HepG2 (cell line): ENCODE data around the gene C1orf35. TPM values are rescaled to one million over a fixed set of nuclear protein-coding genes. Genes with fewer than 3 reads are reported as not detected.
A peak's percentile ranks its signal among the peaks of the same experiment; 100 is the strongest.

Source experiments
- ATAC-seq: fragments of 200-7000 bp; cut with Tn5 transposase; 3 replicates; pipeline ENCODE4 v1.9.1; 2020; ENCODE audit warnings: mild to moderate bottlenecking, moderate library complexity
- BruUV-seq: library from RNA; stranded (reverse); fragments of 400-500 nt; replicated peaks from 2 replicates; lab custom pipeline; 2021; lab: Mats Ljungman, UMichigan
- CTCF ChIA-PET: fragments of 300-600 bp; formaldehyde crosslinking; extraction: SDS; loops from one replicate; lab custom pipeline; 2021; ENCODE audit warnings: low total read pairs, inconsistent platforms, low intra/inter-chr PET ratio; lab: Yijun Ruan, JAX
- POLR2A ChIA-PET: fragments of 350-600 bp; sonication (Branson Sonifier 250); formaldehyde crosslinking; loops from one replicate; lab custom pipeline; 2020; ENCODE audit warnings: antibody characterized with exemption, inconsistent platforms; lab: Yijun Ruan, JAX
- DNase-seq: peaks from one replicate; pipeline ENCODE4 v3.0.0-alpha.2; 2015; ENCODE audit warnings: low spot score
- FAIRE-seq: peaks from 3 replicates; lab custom pipeline; 2011; peaks lifted over from hg19 to GRCh38; lab: Jason Lieb, UNC
- H2AFZ ChIP-seq: one replicate; pipeline ENCODE4 v1.6.1; 2011; ENCODE audit warnings: low read length, inconsistent platforms
- H3K27ac ChIP-seq: fragments of 300-600 bp; 3 replicates; pipeline ENCODE4 v1.8.0; 2011; ENCODE audit warnings: mixed run types, mild to moderate bottlenecking, mixed read lengths, low read length, inconsistent platforms; ENCODE audit not compliant: insufficient read depth; ENCODE audit errors: extremely low read length
- H3K27me3 ChIP-seq, 2 experiments: fragments of 200-600 bp in 1 of 2; 2 replicates in 1 of 2; 3 replicates in 1 of 2; pipeline versions ENCODE4 v1.6.0 to v1.8.0; 2011; ENCODE audit warnings: low read length in 2 of 2, mild to moderate bottlenecking in 2 of 2, moderate library complexity in 2 of 2, inconsistent platforms in 1 of 2; ENCODE audit not compliant: insufficient read depth in 2 of 2, control insufficient read depth in 1 of 2
- H3K36me3 ChIP-seq, 2 experiments: fragments of 200-600 bp in 1 of 2; replicated peaks in 1 of 2; 2 replicates in 1 of 2; 3 replicates in 1 of 2; pipeline versions ENCODE4 v1.5.1 to v1.8.0; 2011; ENCODE audit warnings: low read length in 2 of 2, inconsistent platforms in 1 of 2; ENCODE audit not compliant: insufficient read depth in 2 of 2, control insufficient read depth in 1 of 2
- H3K4me1 ChIP-seq: 2 replicates; pipeline ENCODE4 v1.5.1; 2012; ENCODE audit warnings: low read length, inconsistent platforms; ENCODE audit not compliant: insufficient read depth
- H3K4me2 ChIP-seq: 2 replicates; pipeline ENCODE4 v1.6.0; 2011; ENCODE audit warnings: low read depth, low read length, inconsistent platforms
- H3K4me3 ChIP-seq, 3 experiments: fragments of 200-600 bp in 1 of 3; sonication (generic), shearing (Covaris generic) in 1 of 3; replicated peaks in 1 of 3; 2 replicates each; pipeline ENCODE4 v1.5.1; 2011 to 2016; ENCODE audit warnings: low read length in 3 of 3, inconsistent platforms in 2 of 3, low read depth in 2 of 3, mild to moderate bottlenecking in 2 of 3, control low read depth in 1 of 3, mixed read lengths in 1 of 3; ENCODE audit not compliant: insufficient read depth in 1 of 3
- H3K79me2 ChIP-seq: one replicate; pipeline ENCODE4 v1.6.1; 2011; ENCODE audit warnings: low read length, inconsistent platforms; ENCODE audit not compliant: insufficient read depth
- H3K9ac ChIP-seq: 2 replicates; pipeline ENCODE4 v1.6.0; 2011; ENCODE audit warnings: mild to moderate bottlenecking, low read depth, low read length, inconsistent platforms; ENCODE audit not compliant: insufficient read depth
- H3K9me3 ChIP-seq: 2 replicates; pipeline ENCODE4 v1.5.1; 2012; ENCODE audit warnings: mild to moderate bottlenecking, low read length
- H4K20me1 ChIP-seq: 2 replicates; pipeline ENCODE4 v1.6.0; 2011; ENCODE audit warnings: inconsistent platforms, mild to moderate bottlenecking, low read length, moderate library complexity; ENCODE audit not compliant: insufficient read depth
- ARNT2 ChIP-seq: sonication (generic); formaldehyde crosslinking; IDR thresholded peaks from 2 replicates; pipeline ENCODE4 v1.8.0; 2022; ENCODE audit warnings: mild to moderate bottlenecking, low read depth, missing genetic modification reagents, moderate library complexity
- CEBPB ChIP-seq: IDR thresholded peaks from 2 replicates; pipeline ENCODE4 v1.6.1; 2011; ENCODE audit warnings: low read depth, low read length, improper control_type of control experiment, borderline replicate concordance
- CEBPG ChIP-seq: IDR thresholded peaks from 2 replicates; pipeline ENCODE4 v1.6.1; 2016
- FOXJ3 ChIP-seq: sonication (generic); formaldehyde crosslinking; IDR thresholded peaks from 2 replicates; pipeline ENCODE4 v1.4.0; 2020; ENCODE audit warnings: missing genetic modification reagents, mild to moderate bottlenecking, borderline replicate concordance
- HHEX ChIP-seq: IDR thresholded peaks from 2 replicates; pipeline ENCODE4 v1.6.1; 2016; ENCODE audit warnings: control low read depth
- HNF4A ChIP-seq: sonication (generic); formaldehyde crosslinking; IDR thresholded peaks from 2 replicates; pipeline ENCODE4 v1.4.0; 2020; ENCODE audit warnings: missing genetic modification reagents
- MAFK ChIP-seq, 2 experiments: IDR thresholded peaks in 1 of 2; conservative IDR thresholded peaks in 1 of 2; 2 replicates each; pipeline ENCODE4 v1.6.1; 2011; ENCODE audit warnings: improper control_type of control experiment in 2 of 2, low read length in 2 of 2
- NR2F1 ChIP-seq, 2 experiments: fragments of 450-650 bp in 1 of 2; formaldehyde crosslinking in 1 of 2; IDR thresholded peaks; 2 replicates each; pipeline versions ENCODE4 v1.5.0 to v1.6.1; 2016 to 2020; ENCODE audit warnings: mild to moderate bottlenecking in 1 of 2, missing compliant biosample characterization in 1 of 2, missing genetic modification reagents in 1 of 2, moderate library complexity in 1 of 2
- PHF20 ChIP-seq: sonication (generic); formaldehyde crosslinking; IDR thresholded peaks from 2 replicates; pipeline ENCODE4 v1.5.0; 2020; ENCODE audit warnings: mild to moderate bottlenecking, missing genetic modification reagents
- POLR2AphosphoS2 ChIP-seq: IDR thresholded peaks from 2 replicates; pipeline ENCODE4 v1.6.1; 2011; ENCODE audit warnings: low read depth, low read length, improper control_type of control experiment
- SIX4 ChIP-seq: sonication (generic); formaldehyde crosslinking; IDR thresholded peaks from 2 replicates; pipeline ENCODE4 v1.4.0; 2020; ENCODE audit warnings: missing genetic modification reagents
- SRY ChIP-seq: sonication (generic); formaldehyde crosslinking; IDR thresholded peaks from 2 replicates; pipeline ENCODE4 v1.8.0; 2022; ENCODE audit warnings: mild to moderate bottlenecking, missing genetic modification reagents
- TEAD3 ChIP-seq: optimal IDR thresholded peaks from 2 replicates; pipeline ENCODE3; 2016; ENCODE audit warnings: borderline replicate concordance
- TSC22D2 ChIP-seq: sonication (generic); formaldehyde crosslinking; IDR thresholded peaks from 2 replicates; pipeline ENCODE4 v1.5.1; 2020; ENCODE audit warnings: missing genetic modification reagents, mild to moderate bottlenecking, borderline replicate concordance
- ZFP1 ChIP-seq: IDR thresholded peaks from 2 replicates; pipeline ENCODE4 v1.6.1; 2016
- ZNF33B ChIP-seq: sonication (generic); formaldehyde crosslinking; IDR thresholded peaks from 2 replicates; pipeline ENCODE4 v1.5.1; 2020; ENCODE audit warnings: mild to moderate bottlenecking, missing genetic modification reagents
- ZNF766 ChIP-seq: sonication (generic); formaldehyde crosslinking; IDR thresholded peaks from 2 replicates; pipeline ENCODE4 v1.5.0; 2020; ENCODE audit warnings: missing genetic modification reagents, borderline replicate concordance
- ZNF776 ChIP-seq: sonication (generic); formaldehyde crosslinking; IDR thresholded peaks from 2 replicates; pipeline ENCODE4 v1.4.0; 2020; ENCODE audit warnings: mild to moderate bottlenecking, missing genetic modification reagents
- WGBS: methylation state at CpG from one replicate; pipeline ENCODE4 v1.1.6; 2017; ENCODE audit warnings: low lambda C conversion rate; 5-methylcytosine and 5-hydroxymethylcytosine counted together
- in situ Hi-C: cut with HindIII; loops from 2 replicates; pipeline ENCODE4 v1.10.0; 2017; ENCODE audit warnings: low pct_unique_long_range_greater_than_20kb; ENCODE audit not compliant: extremely low pct_ligation_motif_present
- intact Hi-C: fragments of 100-400 bp; cut with micrococcal nuclease; formaldehyde crosslinking; loops from one replicate; pipeline ENCODE4 v1.10.0; 2022; ENCODE audit not compliant: unreplicated experiment
- polyA plus RNA-seq, 8 experiments: library from polyadenylated mRNA; depleted of rRNA in 3 of 8; stranded (reverse) in 7 of 8; unstranded in 1 of 8; fragments of >200 nt; fragmentation: Illumina TruSeq in 4 of 8; extraction: Trizol in 4 of 8; gene quantifications; 2 replicates each; pipeline versions ENCODE4 v1.2.1 to v1.2.3, GENCODE V29; 2011 to 2016; ENCODE audit warnings: low read depth in 4 of 8, missing spikeins in 1 of 8, mixed read lengths in 1 of 8; ENCODE audit not compliant: insufficient read depth in 1 of 8
- total RNA-seq, 5 experiments: library from RNA; depleted of rRNA; stranded (reverse); fragments of >200 nt; fragmentation: Illumina TruSeq; extraction: Trizol; gene quantifications; 2 replicates each; pipeline ENCODE4 v1.2.3, GENCODE V29; 2016; ENCODE audit warnings: low read depth in 1 of 5
- TF ChIP-seq, protein P1 (sequence below): sonication (generic); formaldehyde crosslinking; conservative IDR thresholded peaks from 2 replicates; pipeline ENCODE4 v1.4.0; 2020; ENCODE audit warnings: missing genetic modification reagents
- TF ChIP-seq, protein P2 (sequence below): sonication (generic); IDR thresholded peaks from 2 replicates; pipeline ENCODE4 v1.6.1; 2016; ENCODE audit warnings: low read depth, borderline replicate concordance
- TF ChIP-seq, protein P3 (sequence below): sonication (generic); formaldehyde crosslinking; IDR thresholded peaks from 2 replicates; pipeline ENCODE4 v1.5.1; 2020; ENCODE audit warnings: mild to moderate bottlenecking, moderate library complexity, missing genetic modification reagents
- TF ChIP-seq, protein P4 (sequence below): sonication (generic); formaldehyde crosslinking; conservative IDR thresholded peaks from 2 replicates; pipeline ENCODE4 v1.8.0; 2022; ENCODE audit warnings: low read depth, missing genetic modification reagents

C1orf35 gene
- total and polyA plus RNA-seq, 2 of the 13 experiments (the other 11 are each of a cell fraction or from before 2014, with no cell fraction given) = 8.1 to 19.3 TPM

DNA sequence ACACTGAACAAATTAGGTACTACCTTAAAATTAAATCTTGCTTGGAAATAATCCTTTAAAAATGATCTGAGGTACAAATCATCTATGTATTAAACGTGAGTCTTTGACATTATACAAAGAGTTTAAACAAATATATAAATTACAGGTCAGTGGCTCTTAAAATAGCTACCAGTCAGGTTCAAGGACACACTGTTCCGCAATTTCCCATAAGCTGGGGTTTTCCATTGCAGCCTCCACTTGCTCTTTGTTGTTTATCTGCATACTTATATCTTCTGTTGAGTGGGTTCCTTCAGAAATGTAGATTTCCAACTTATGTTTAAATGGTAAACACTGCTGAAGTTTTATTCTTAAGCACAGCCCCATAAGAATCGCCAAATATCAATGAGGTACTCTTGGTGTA, 11.7 kb upstream of the C1orf35 start:
- in situ Hi-C loops (no loop called here), intact Hi-C loops (no loop called here)
- Histone ChIP-seq H3K27ac (no peak overlapping the region), H3K9ac (no peak overlapping the region), H3K9me3 (peaks cover 21% of the 10 kb centered on the region), H3K79me2 (no peaks in the 10 kb centered on the region), H3K36me3 (no peaks in the 10 kb centered on the region), H3K4me2 (peak overlapping the region; percentile 9; the same call in 1 of the 2 replicates), H4K20me1 (no peaks in the 10 kb centered on the region), H2AFZ (no peak overlapping the region), H3K4me3 (no peak overlapping the region), H3K4me1 (peaks cover 34% of the 10 kb centered on the region), H3K27me3 (no peaks in the 10 kb centered on the region; a peak in 1 of 5 replicates)
- ATAC-seq (no peak), DNase-seq (peak; percentile 54), FAIRE-seq (peak; percentile 59)
- ChIA-PET CTCF (no interaction called here), POLR2A (interaction anchor here (0.9 to 2.6 kb wide), 2 partner anchors 16 to 51 kb away, joined by 3 to 8 read pairs; partner anchors contain the start of gene IBA57)
- no TSS peak for BruUV-seq
- 22% methylated on average over 3 of the region's 3 CpGs for WGBS
- TF ChIP-seq SIX4 (no peak), ZNF766 (CRISPR knock-in tag) (no peak), PHF20 (CRISPR knock-in tag) (no peak), ZNF776 (no peak), ARNT2 (CRISPR knock-in tag) (no peak), ZFP1 (0 out of 2 replicates have a peak, but pooled peaks have one; percentile 28), NR2F1 (CRISPR knock-in tag; IDR thresholded peaks at IDR 0.05) (peak in 1 of 2 experiments; percentile 41; a peak in 1 of 4 replicates), HHEX (CRISPR knock-in tag) (0 out of 2 replicates have a peak, but pooled peaks have one; percentile 11), FOXJ3 (CRISPR knock-in tag) (peak; percentile 53; the same call in 1 of the 2 replicates), HNF4A (peak; percentile 26; the same call in 1 of the 2 replicates), TSC22D2 (no peak), CEBPG (peak; percentile 47; the same call in 1 of the 2 replicates), ZNF33B (no peak), CEBPB (peak; percentile 67; the same call in 1 of the 2 replicates), MAFK (conservative IDR thresholded peaks at IDR 0.05 in 1 of 2, IDR thresholded peaks at IDR 0.05 in 1 of 2; ENCODE audit: low read length in 2 of 2) (no peak), SRY (CRISPR knock-in tag) (no peak), POLR2AphosphoS2 (no peak), TEAD3 (CRISPR knock-in tag) (no peak)
- TF ChIP-seq, protein P1, sequence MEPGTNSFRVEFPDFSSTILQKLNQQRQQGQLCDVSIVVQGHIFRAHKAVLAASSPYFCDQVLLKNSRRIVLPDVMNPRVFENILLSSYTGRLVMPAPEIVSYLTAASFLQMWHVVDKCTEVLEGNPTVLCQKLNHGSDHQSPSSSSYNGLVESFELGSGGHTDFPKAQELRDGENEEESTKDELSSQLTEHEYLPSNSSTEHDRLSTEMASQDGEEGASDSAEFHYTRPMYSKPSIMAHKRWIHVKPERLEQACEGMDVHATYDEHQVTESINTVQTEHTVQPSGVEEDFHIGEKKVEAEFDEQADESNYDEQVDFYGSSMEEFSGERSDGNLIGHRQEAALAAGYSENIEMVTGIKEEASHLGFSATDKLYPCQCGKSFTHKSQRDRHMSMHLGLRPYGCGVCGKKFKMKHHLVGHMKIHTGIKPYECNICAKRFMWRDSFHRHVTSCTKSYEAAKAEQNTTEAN = no peak
- TF ChIP-seq, protein P2, sequence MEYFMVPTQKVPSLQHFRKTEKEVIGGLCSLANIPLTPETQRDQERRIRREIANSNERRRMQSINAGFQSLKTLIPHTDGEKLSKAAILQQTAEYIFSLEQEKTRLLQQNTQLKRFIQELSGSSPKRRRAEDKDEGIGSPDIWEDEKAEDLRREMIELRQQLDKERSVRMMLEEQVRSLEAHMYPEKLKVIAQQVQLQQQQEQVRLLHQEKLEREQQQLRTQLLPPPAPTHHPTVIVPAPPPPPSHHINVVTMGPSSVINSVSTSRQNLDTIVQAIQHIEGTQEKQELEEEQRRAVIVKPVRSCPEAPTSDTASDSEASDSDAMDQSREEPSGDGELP = no peak
- TF ChIP-seq, protein P3, sequence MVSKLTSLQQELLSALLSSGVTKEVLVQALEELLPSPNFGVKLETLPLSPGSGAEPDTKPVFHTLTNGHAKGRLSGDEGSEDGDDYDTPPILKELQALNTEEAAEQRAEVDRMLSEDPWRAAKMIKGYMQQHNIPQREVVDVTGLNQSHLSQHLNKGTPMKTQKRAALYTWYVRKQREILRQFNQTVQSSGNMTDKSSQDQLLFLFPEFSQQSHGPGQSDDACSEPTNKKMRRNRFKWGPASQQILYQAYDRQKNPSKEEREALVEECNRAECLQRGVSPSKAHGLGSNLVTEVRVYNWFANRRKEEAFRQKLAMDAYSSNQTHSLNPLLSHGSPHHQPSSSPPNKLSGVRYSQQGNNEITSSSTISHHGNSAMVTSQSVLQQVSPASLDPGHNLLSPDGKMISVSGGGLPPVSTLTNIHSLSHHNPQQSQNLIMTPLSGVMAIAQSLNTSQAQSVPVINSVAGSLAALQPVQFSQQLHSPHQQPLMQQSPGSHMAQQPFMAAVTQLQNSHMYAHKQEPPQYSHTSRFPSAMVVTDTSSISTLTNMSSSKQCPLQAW (CRISPR knock-in tag) = no peak
- TF ChIP-seq, protein P4, sequence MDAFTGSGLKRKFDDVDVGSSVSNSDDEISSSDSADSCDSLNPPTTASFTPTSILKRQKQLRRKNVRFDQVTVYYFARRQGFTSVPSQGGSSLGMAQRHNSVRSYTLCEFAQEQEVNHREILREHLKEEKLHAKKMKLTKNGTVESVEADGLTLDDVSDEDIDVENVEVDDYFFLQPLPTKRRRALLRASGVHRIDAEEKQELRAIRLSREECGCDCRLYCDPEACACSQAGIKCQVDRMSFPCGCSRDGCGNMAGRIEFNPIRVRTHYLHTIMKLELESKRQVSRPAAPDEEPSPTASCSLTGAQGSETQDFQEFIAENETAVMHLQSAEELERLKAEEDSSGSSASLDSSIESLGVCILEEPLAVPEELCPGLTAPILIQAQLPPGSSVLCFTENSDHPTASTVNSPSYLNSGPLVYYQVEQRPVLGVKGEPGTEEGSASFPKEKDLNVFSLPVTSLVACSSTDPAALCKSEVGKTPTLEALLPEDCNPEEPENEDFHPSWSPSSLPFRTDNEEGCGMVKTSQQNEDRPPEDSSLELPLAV (CRISPR knock-in tag) = no peak
